ENCODE data around the gene WBP11. TPM values are rescaled to one million over a fixed set of nuclear protein-coding genes. Genes with fewer than 3 reads are reported as not detected.

WBP11 gene
- total RNA-seq, 1 donor from 2014 or later: 53.5 TPM

DNA sequence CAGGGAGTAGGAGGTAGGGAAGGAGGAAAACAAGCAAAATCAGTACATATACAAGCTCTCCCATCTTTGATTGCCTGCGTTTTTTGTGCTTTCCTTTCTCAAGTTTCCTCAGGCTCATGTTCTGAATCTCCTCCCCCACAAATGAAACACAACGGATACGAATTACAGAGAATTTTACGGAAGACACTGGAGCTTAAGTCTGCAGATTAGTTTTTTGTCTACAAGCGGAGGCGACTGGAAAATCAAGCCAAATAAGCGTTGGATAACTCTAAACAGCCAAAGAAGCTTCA, 612 bp downstream of the WBP11 start:
- peak overlapping the region; percentile 73 for H3K4me3 ChIP-seq
- peaks cover 14% of the 10 kb centered on the region for H3K4me1 ChIP-seq
- no peaks in the 10 kb centered on the region for H3K36me3 Mint-ChIP-seq
- H3K9ac ChIP-seq: peak overlapping the region; percentile 88
- no peak overlapping the region for H3K27ac ChIP-seq
- no peaks in the 10 kb centered on the region for H3K36me3 ChIP-seq
- H2AFZ ChIP-seq (replicated peaks): no peak overlapping the region
- H3K9me3 ChIP-seq (ENCODE audit: low read depth): no peaks in the 10 kb centered on the region
- no peaks in the 10 kb centered on the region for H3K27me3 ChIP-seq
- no peaks in the 10 kb centered on the region for H3K9me3 Mint-ChIP-seq
- TF ChIP-seq, protein P1, sequence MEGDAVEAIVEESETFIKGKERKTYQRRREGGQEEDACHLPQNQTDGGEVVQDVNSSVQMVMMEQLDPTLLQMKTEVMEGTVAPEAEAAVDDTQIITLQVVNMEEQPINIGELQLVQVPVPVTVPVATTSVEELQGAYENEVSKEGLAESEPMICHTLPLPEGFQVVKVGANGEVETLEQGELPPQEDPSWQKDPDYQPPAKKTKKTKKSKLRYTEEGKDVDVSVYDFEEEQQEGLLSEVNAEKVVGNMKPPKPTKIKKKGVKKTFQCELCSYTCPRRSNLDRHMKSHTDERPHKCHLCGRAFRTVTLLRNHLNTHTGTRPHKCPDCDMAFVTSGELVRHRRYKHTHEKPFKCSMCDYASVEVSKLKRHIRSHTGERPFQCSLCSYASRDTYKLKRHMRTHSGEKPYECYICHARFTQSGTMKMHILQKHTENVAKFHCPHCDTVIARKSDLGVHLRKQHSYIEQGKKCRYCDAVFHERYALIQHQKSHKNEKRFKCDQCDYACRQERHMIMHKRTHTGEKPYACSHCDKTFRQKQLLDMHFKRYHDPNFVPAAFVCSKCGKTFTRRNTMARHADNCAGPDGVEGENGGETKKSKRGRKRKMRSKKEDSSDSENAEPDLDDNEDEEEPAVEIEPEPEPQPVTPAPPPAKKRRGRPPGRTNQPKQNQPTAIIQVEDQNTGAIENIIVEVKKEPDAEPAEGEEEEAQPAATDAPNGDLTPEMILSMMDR (IDR thresholded peaks at IDR 0.05): no peak
- TF ChIP-seq EZH2 (IDR thresholded peaks at IDR 0.05) (no peak), EZH2phosphoT487 (IDR thresholded peaks at IDR 0.05) (no peak)
- H3K27ac Mint-ChIP-seq: no peak overlapping the region
- no peaks in the 10 kb centered on the region for H3K27me3 Mint-ChIP-seq (ENCODE audit: insufficient read depth, low read depth)
- H3K4me1 Mint-ChIP-seq: peaks cover 12% of the 10 kb centered on the region
- H4K20me1 ChIP-seq (ENCODE audit: low read depth): peaks cover 8% of the 10 kb centered on the region
- H3K4me2 ChIP-seq: peak overlapping the region; percentile 80
- H3K79me2 ChIP-seq (ENCODE audit: low read depth): peaks cover 72% of the 10 kb centered on the region
- peaks cover 4% of the 10 kb centered on the region for H3F3A ChIP-seq (ENCODE audit: low read depth)
- no peak overlapping the region for H3K4me3 Mint-ChIP-seq
- DNase-seq (ENCODE audit: low spot score): no peak

DNA sequence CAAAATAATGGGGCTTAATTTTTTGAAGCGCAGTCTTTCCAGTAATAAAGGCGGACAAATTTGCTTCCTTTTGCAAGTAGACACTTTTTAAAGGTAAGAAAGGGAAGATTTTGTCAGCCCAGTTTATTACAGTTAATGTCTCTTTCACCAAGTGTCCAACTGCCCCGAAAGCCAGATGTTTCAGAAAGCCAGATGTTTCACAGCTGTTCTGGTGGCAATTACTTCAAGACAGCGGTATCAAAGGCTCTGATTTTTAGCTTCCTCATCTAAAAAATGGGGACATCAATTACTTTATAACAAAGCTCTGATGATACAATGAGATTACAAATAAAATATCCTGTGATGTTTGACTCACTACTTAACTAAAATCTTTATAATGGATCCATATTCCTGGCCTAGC, 1.0 kb downstream of the WBP11 start:
- Mint-ChIP-seq H3K4me3 (no peak overlapping the region), H3K27ac (no peak overlapping the region), H3K9me3 (no peaks in the 10 kb centered on the region), H3K36me3 (no peaks in the 10 kb centered on the region), H3K27me3 (ENCODE audit: insufficient read depth, low read depth) (no peaks in the 10 kb centered on the region), H3K4me1 (peaks cover 12% of the 10 kb centered on the region)
- Histone ChIP-seq H3K27me3 (no peaks in the 10 kb centered on the region), H3K4me3 (peak overlapping the region; percentile 73), H3K9ac (peak overlapping the region; percentile 88), H3K9me3 (ENCODE audit: low read depth) (no peaks in the 10 kb centered on the region), H3K4me2 (peak overlapping the region; percentile 80), H3K36me3 (no peaks in the 10 kb centered on the region), H2AFZ (replicated peaks) (no peak overlapping the region), H3K27ac (no peak overlapping the region), H3K79me2 (ENCODE audit: low read depth) (peaks cover 76% of the 10 kb centered on the region), H3K4me1 (peaks cover 14% of the 10 kb centered on the region), H4K20me1 (ENCODE audit: low read depth) (peaks cover 10% of the 10 kb centered on the region), H3F3A (ENCODE audit: low read depth) (peaks cover 4% of the 10 kb centered on the region)
- TF ChIP-seq EZH2 (IDR thresholded peaks at IDR 0.05): no peak
- TF ChIP-seq EZH2phosphoT487 (IDR thresholded peaks at IDR 0.05): no peak
- TF ChIP-seq, protein P1 (IDR thresholded peaks at IDR 0.05): no peak
- DNase-seq (ENCODE audit: low spot score): no peak

DNA sequence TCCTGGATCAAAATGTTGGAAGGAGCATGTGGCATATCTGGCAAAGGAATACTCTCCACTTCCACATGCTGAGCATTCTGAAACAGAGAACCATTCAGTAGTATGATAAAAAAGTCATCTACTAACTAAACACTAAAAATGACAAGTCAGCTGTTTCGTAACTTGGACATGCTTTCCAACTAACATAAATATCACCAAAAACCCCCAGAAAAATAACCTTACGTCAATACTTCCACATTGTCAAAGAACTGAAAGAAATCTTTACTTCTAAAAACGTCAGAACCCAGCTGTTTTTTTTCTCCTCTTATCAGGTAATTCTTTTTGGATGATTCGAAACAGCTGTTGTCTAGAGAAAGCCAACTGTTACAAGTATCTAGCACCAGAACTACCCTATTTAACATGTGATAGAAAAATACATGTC, 8.2 kb downstream of the WBP11 start:
- H2AFZ ChIP-seq (replicated peaks): no peak overlapping the region
- Mint-ChIP-seq H3K27ac (no peak overlapping the region), H3K9me3 (no peaks in the 10 kb centered on the region), H3K36me3 (peaks cover 27% of the 10 kb centered on the region), H3K4me1 (no peaks in the 10 kb centered on the region), H3K27me3 (ENCODE audit: insufficient read depth, low read depth) (no peaks in the 10 kb centered on the region), H3K4me3 (no peak overlapping the region)
- peaks cover 4% of the 10 kb centered on the region for H3F3A ChIP-seq (ENCODE audit: low read depth)
- no peak overlapping the region for H3K9ac ChIP-seq
- no peaks in the 10 kb centered on the region for H3K27me3 ChIP-seq
- H4K20me1 ChIP-seq (ENCODE audit: low read depth): peaks cover 8% of the 10 kb centered on the region
- no peaks in the 10 kb centered on the region for H3K4me1 ChIP-seq
- H3K4me2 ChIP-seq: no peak overlapping the region
- DNase-seq (ENCODE audit: low spot score): no peak
- peaks cover 19% of the 10 kb centered on the region for H3K36me3 ChIP-seq
- TF ChIP-seq EZH2phosphoT487 (IDR thresholded peaks at IDR 0.05) (no peak), EZH2 (IDR thresholded peaks at IDR 0.05) (no peak)
- TF ChIP-seq, protein P1 (IDR thresholded peaks at IDR 0.05): no peak
- H3K4me3 ChIP-seq: no peak overlapping the region
- no peak overlapping the region for H3K27ac ChIP-seq
- no peaks in the 10 kb centered on the region for H3K9me3 ChIP-seq (ENCODE audit: low read depth)
- peaks cover 37% of the 10 kb centered on the region for H3K79me2 ChIP-seq (ENCODE audit: low read depth)

Data from neural progenitor cell (in vitro differentiated cells).